Stimulated activated naive B cell treated with anti-CD40 and anti-IgM and Interleukin-4, amounts not matched to agents 10 μg/mL and 1 μg/mL and 100 μg/mL, for 72 hours (primary cell): ENCODE results near the gene TCF12.
A peak's percentile ranks its signal among the peaks of the same experiment; 100 is the strongest.

Source experiments
- ATAC-seq, 2 donors: fragments of 150-1000 bp; cut with Tn5 transposase; replicated peaks; 2 replicates each; pipeline ENCODE4 v1.10.0; 2021; ENCODE audit warnings: moderate library complexity in 1 of 2
- DNase-seq: peaks from one replicate; pipeline ENCODE4 v3.0.0; 2021
- H3K27ac Mint-ChIP-seq: one replicate; pipeline ENCODE4 v1.8.0; 2022; ENCODE audit warnings: mild to moderate bottlenecking, mixed read lengths
- H3K27me3 Mint-ChIP-seq, 2 donors: one replicate each; pipeline ENCODE4 v1.8.0; 2022; ENCODE audit warnings: mixed read lengths in 2 of 2
- H3K36me3 Mint-ChIP-seq, 2 donors: one replicate each; pipeline ENCODE4 v1.8.0; 2022; ENCODE audit warnings: mixed read lengths in 2 of 2, mild to moderate bottlenecking in 1 of 2
- H3K4me1 Mint-ChIP-seq, 2 donors: one replicate each; pipeline ENCODE4 v1.8.0; 2022; ENCODE audit warnings: mixed read lengths in 2 of 2, mild to moderate bottlenecking in 1 of 2
- H3K4me3 Mint-ChIP-seq, 2 donors: one replicate each; pipeline ENCODE4 v1.8.0; 2022; ENCODE audit warnings: mild to moderate bottlenecking in 2 of 2, mixed read lengths in 2 of 2, moderate library complexity in 1 of 2
- H3K9me3 Mint-ChIP-seq, 2 donors: one replicate each; pipeline ENCODE4 v1.8.0; 2022; ENCODE audit warnings: mixed read lengths in 2 of 2, mild to moderate bottlenecking in 1 of 2

TCF12 gene

GRCh38 chr15:57109005-57109404 lies 190.6 kb downstream of the TCF12 start:
- H3K4me1 Mint-ChIP-seq = peaks cover 23 to 54% of the 10 kb centered on the region in 2 donors
- no peaks in the 10 kb centered on the region for H3K27me3 Mint-ChIP-seq
- no peak overlapping the region for H3K27ac Mint-ChIP-seq
- H3K4me3 Mint-ChIP-seq = peak overlapping the region in 1 of 2 donors; percentile 6
- peaks cover 16 to 22% of the 10 kb centered on the region in 2 donors for H3K36me3 Mint-ChIP-seq
- H3K9me3 Mint-ChIP-seq = peaks cover 3 to 6% of the 10 kb centered on the region in 2 donors
- DNase-seq = no peak
- ATAC-seq = peak in 1 of 2 donors; percentile 62

GRCh38 chr15:57111002-57111401 lies 192.6 kb downstream of the TCF12 start:
- Mint-ChIP-seq H3K9me3 (peaks cover 3 to 6% of the 10 kb centered on the region in 2 donors), H3K27me3 (no peaks in the 10 kb centered on the region), H3K27ac (no peak overlapping the region), H3K36me3 (peaks cover 9 to 11% of the 10 kb centered on the region in 2 donors), H3K4me1 (peaks cover 23 to 44% of the 10 kb centered on the region in 2 donors), H3K4me3 (no peak overlapping the region)
- no peak for ATAC-seq
- no peak for DNase-seq

GRCh38 chr15:57112178-57112577 lies 193.7 kb downstream of the TCF12 start:
- Mint-ChIP-seq H3K27me3 (no peaks in the 10 kb centered on the region), H3K4me3 (no peak overlapping the region), H3K4me1 (peaks cover 21 to 41% of the 10 kb centered on the region in 2 donors), H3K9me3 (peaks cover under 1 to 2% of the 10 kb centered on the region in 2 donors), H3K36me3 (peaks cover 2 to 10% of the 10 kb centered on the region in 2 donors), H3K27ac (no peak overlapping the region)
- ATAC-seq (no peak), DNase-seq (no peak)

- H3K27me3 Mint-ChIP-seq = no peaks in the 10 kb centered on the region
- no peak for DNase-seq
- peaks cover 16 to 40% of the 10 kb centered on the region in 2 donors for H3K4me1 Mint-ChIP-seq
- peak overlapping the region; percentile 9 for H3K27ac Mint-ChIP-seq
- H3K9me3 Mint-ChIP-seq = no peaks in the 10 kb centered on the region
- ATAC-seq = peak in 1 of 2 donors; percentile 38
- no peak overlapping the region for H3K4me3 Mint-ChIP-seq
- peaks cover 4 to 7% of the 10 kb centered on the region in 2 donors for H3K36me3 Mint-ChIP-seq
Measured at GRCh38 chr15:57114070-57114469, 195.6 kb downstream of the TCF12 start.

GRCh38 chr15:57118013-57118799 lies 199.8 kb downstream of the TCF12 start:
- DNase-seq (no peak), ATAC-seq (peak; percentile 38 to 48)
- no peak overlapping the region for H3K27ac Mint-ChIP-seq
- H3K9me3 Mint-ChIP-seq = no peaks in the 10 kb centered on the region
- peaks cover 15 to 45% of the 10 kb centered on the region in 2 donors for H3K4me1 Mint-ChIP-seq
- no peak overlapping the region for H3K4me3 Mint-ChIP-seq
- H3K27me3 Mint-ChIP-seq = no peaks in the 10 kb centered on the region
- H3K36me3 Mint-ChIP-seq = peaks cover 4 to 17% of the 10 kb centered on the region in 2 donors

GRCh38 chr15:57122080-57122840 lies 203.8 kb downstream of the TCF12 start:
- peak overlapping the region; percentile 25 for H3K27ac Mint-ChIP-seq

GRCh38 chr15:57124036-57124435 lies 205.6 kb downstream of the TCF12 start:
- Mint-ChIP-seq H3K4me1 (peaks cover 13 to 27% of the 10 kb centered on the region in 2 donors), H3K4me3 (no peak overlapping the region), H3K27ac (no peak overlapping the region), H3K27me3 (no peaks in the 10 kb centered on the region), H3K9me3 (no peaks in the 10 kb centered on the region), H3K36me3 (peaks cover 7 to 33% of the 10 kb centered on the region in 2 donors)
- no peak for DNase-seq
- ATAC-seq = no peak

More at GRCh38 chr15:57122080-57122840, 203.8 kb downstream of the TCF12 start:
- ATAC-seq (no peak), DNase-seq (no peak)
- Mint-ChIP-seq H3K4me3 (no peak overlapping the region), H3K27me3 (no peaks in the 10 kb centered on the region), H3K4me1 (peaks cover 13 to 38% of the 10 kb centered on the region in 2 donors), H3K36me3 (peaks cover 11 to 27% of the 10 kb centered on the region in 2 donors), H3K9me3 (no peaks in the 10 kb centered on the region)

GRCh38 chr15:57129064-57129463 lies 210.6 kb downstream of the TCF12 start:
- no peak overlapping the region for H3K27ac Mint-ChIP-seq
- peaks cover 12 to 27% of the 10 kb centered on the region in 2 donors for H3K4me1 Mint-ChIP-seq
- H3K36me3 Mint-ChIP-seq = peaks cover 7 to 32% of the 10 kb centered on the region in 2 donors
- no peaks in the 10 kb centered on the region for H3K9me3 Mint-ChIP-seq
- H3K4me3 Mint-ChIP-seq = no peak overlapping the region
- DNase-seq (no peak), ATAC-seq (no peak)
- H3K27me3 Mint-ChIP-seq = no peaks in the 10 kb centered on the region

- no peak for DNase-seq
- ATAC-seq = no peak
Measured at GRCh38 chr15:57130956-57131355, 212.5 kb downstream of the TCF12 start.

GRCh38 chr15:57133127-57133968 lies 214.9 kb downstream of the TCF12 start:
- H3K36me3 Mint-ChIP-seq = peaks cover 2 to 20% of the 10 kb centered on the region in 2 donors
- peak overlapping the region; percentile 65 for H3K27ac Mint-ChIP-seq
- ATAC-seq = peak; percentile 75 to 80
- H3K4me3 Mint-ChIP-seq = peak overlapping the region; percentile 46 to 53
- peaks cover 16 to 21% of the 10 kb centered on the region in 2 donors for H3K4me1 Mint-ChIP-seq
- no peak for DNase-seq
- H3K27me3 Mint-ChIP-seq = no peaks in the 10 kb centered on the region
- no peaks in the 10 kb centered on the region for H3K9me3 Mint-ChIP-seq

More at GRCh38 chr15:57130956-57131355, 212.5 kb downstream of the TCF12 start:
- Mint-ChIP-seq H3K27me3 (no peaks in the 10 kb centered on the region), H3K4me3 (no peak overlapping the region), H3K4me1 (peaks cover 16 to 27% of the 10 kb centered on the region in 2 donors), H3K27ac (no peak overlapping the region), H3K36me3 (peaks cover 3 to 27% of the 10 kb centered on the region in 2 donors), H3K9me3 (no peaks in the 10 kb centered on the region)

- H3K4me3 Mint-ChIP-seq = no peak overlapping the region
- no peaks in the 10 kb centered on the region for H3K9me3 Mint-ChIP-seq
- no peak overlapping the region for H3K27ac Mint-ChIP-seq
- no peaks in the 10 kb centered on the region for H3K27me3 Mint-ChIP-seq
- no peak for DNase-seq
- peaks cover 17% of the 10 kb centered on the region in 2 donors for H3K4me1 Mint-ChIP-seq
- ATAC-seq = no peak
- peaks cover 2 to 12% of the 10 kb centered on the region in 2 donors for H3K36me3 Mint-ChIP-seq
Measured at GRCh38 chr15:57134071-57134605, 215.7 kb downstream of the TCF12 start.

- DNase-seq (no peak), ATAC-seq (no peak)
- peaks cover 15 to 16% of the 10 kb centered on the region in 2 donors for H3K4me1 Mint-ChIP-seq
- no peak overlapping the region for H3K27ac Mint-ChIP-seq
- no peaks in the 10 kb centered on the region for H3K27me3 Mint-ChIP-seq
- peaks cover 2 to 9% of the 10 kb centered on the region in 2 donors for H3K36me3 Mint-ChIP-seq
- no peaks in the 10 kb centered on the region for H3K9me3 Mint-ChIP-seq
- no peak overlapping the region for H3K4me3 Mint-ChIP-seq
Measured at GRCh38 chr15:57134851-57135250, 216.4 kb downstream of the TCF12 start.

GRCh38 chr15:57135800-57136199 lies 217.4 kb downstream of the TCF12 start:
- H3K27me3 Mint-ChIP-seq = no peaks in the 10 kb centered on the region
- H3K4me3 Mint-ChIP-seq = no peak overlapping the region
- no peak overlapping the region for H3K27ac Mint-ChIP-seq

More at GRCh38 chr15:57135800-57136199, 217.4 kb downstream of the TCF12 start:
- Mint-ChIP-seq H3K4me1 (peaks cover 15 to 16% of the 10 kb centered on the region in 2 donors), H3K36me3 (peaks cover 2 to 3% of the 10 kb centered on the region in 2 donors), H3K9me3 (no peaks in the 10 kb centered on the region)
- ATAC-seq (no peak), DNase-seq (no peak)
